HepG2 (cell line): ENCODE data around the gene GRB7. TPM values are rescaled to one million over a fixed set of nuclear protein-coding genes. Genes with fewer than 3 reads are reported as not detected.

Experiments
- CHCHD3 ChIP-seq: sonication (generic); formaldehyde crosslinking; IDR thresholded peaks from 2 replicates; pipeline ENCODE4 v1.8.0; 2022; ENCODE audit warnings: mild to moderate bottlenecking, missing genetic modification reagents, moderate library complexity
- CHD4 ChIP-seq: fragments of 200-600 bp; sonication (generic); IDR thresholded peaks from 2 replicates; pipeline ENCODE4 v1.7.0; 2017; ENCODE audit warnings: mild to moderate bottlenecking, low read length, borderline replicate concordance
- IRF9 ChIP-seq: sonication (generic); formaldehyde crosslinking; IDR thresholded peaks from 2 replicates; pipeline ENCODE4 v1.8.0; 2022; ENCODE audit warnings: missing genetic modification reagents, mild to moderate bottlenecking, borderline replicate concordance
- MAF1 ChIP-seq: sonication (generic); formaldehyde crosslinking; IDR thresholded peaks from 2 replicates; pipeline ENCODE4 v1.5.0; 2020; ENCODE audit warnings: missing genetic modification reagents, borderline replicate concordance
- MEIS2 ChIP-seq: sonication (generic); formaldehyde crosslinking; IDR thresholded peaks from 2 replicates; pipeline ENCODE4 v1.9.0; 2021; ENCODE audit warnings: mild to moderate bottlenecking, missing genetic modification reagents
- NFKB2 ChIP-seq: sonication (generic); formaldehyde crosslinking; IDR thresholded peaks from 2 replicates; pipeline ENCODE4 v1.4.0; 2020; ENCODE audit warnings: missing genetic modification reagents, borderline replicate concordance
- ONECUT2 ChIP-seq: sonication (generic); formaldehyde crosslinking; IDR thresholded peaks from 2 replicates; pipeline ENCODE4 v1.4.0; 2020; ENCODE audit warnings: missing genetic modification reagents
- RCOR2 ChIP-seq: IDR thresholded peaks from 2 replicates; pipeline ENCODE4 v1.6.1; 2016; ENCODE audit warnings: missing biosample characterization, missing genetic modification reagents
- SMAD3 ChIP-seq: sonication (generic); formaldehyde crosslinking; IDR thresholded peaks from 2 replicates; pipeline ENCODE4 v1.4.0; 2020; ENCODE audit warnings: missing genetic modification reagents
- THAP8 ChIP-seq: sonication (generic); formaldehyde crosslinking; IDR thresholded peaks from 2 replicates; pipeline ENCODE4 v1.5.1; 2020; ENCODE audit warnings: missing genetic modification reagents, mild to moderate bottlenecking, borderline replicate concordance
- ZNF333 ChIP-seq: sonication (generic); formaldehyde crosslinking; IDR thresholded peaks from 2 replicates; pipeline ENCODE4 v1.4.0; 2020; ENCODE audit warnings: mild to moderate bottlenecking, missing genetic modification reagents, borderline replicate concordance
- ZNF382 ChIP-seq: sonication (generic); formaldehyde crosslinking; IDR thresholded peaks from 2 replicates; pipeline ENCODE4 v1.5.0; 2020; ENCODE audit warnings: missing genetic modification reagents, mild to moderate bottlenecking, borderline replicate concordance
- ZNF441 ChIP-seq: sonication (generic); formaldehyde crosslinking; IDR thresholded peaks from 2 replicates; pipeline ENCODE4 v1.7.0; 2021; ENCODE audit warnings: missing genetic modification reagents, borderline replicate concordance
- ZNF703 ChIP-seq: sonication (generic); formaldehyde crosslinking; IDR thresholded peaks from 2 replicates; pipeline ENCODE4 v1.5.1; 2020; ENCODE audit warnings: missing genetic modification reagents, mild to moderate bottlenecking, moderate library complexity, borderline replicate concordance
- ZNF816 ChIP-seq: sonication (generic); formaldehyde crosslinking; IDR thresholded peaks from 2 replicates; pipeline ENCODE4 v1.8.0; 2022; ENCODE audit warnings: missing genetic modification reagents, mild to moderate bottlenecking, borderline replicate concordance
- ZSCAN30 ChIP-seq: sonication (generic); formaldehyde crosslinking; IDR thresholded peaks from 2 replicates; pipeline ENCODE4 v1.5.0; 2020; ENCODE audit warnings: mild to moderate bottlenecking, missing genetic modification reagents
- polyA plus RNA-seq, 8 experiments: library from polyadenylated mRNA; depleted of rRNA in 3 of 8; stranded (reverse) in 7 of 8; unstranded in 1 of 8; fragments of >200 nt; fragmentation: Illumina TruSeq in 4 of 8; extraction: Trizol in 4 of 8; gene quantifications; 2 replicates each; pipeline versions ENCODE4 v1.2.1 to v1.2.3, GENCODE V29; 2011 to 2016; ENCODE audit warnings: low read depth in 4 of 8, missing spikeins in 1 of 8, mixed read lengths in 1 of 8; ENCODE audit not compliant: insufficient read depth in 1 of 8
- total RNA-seq, 5 experiments: library from RNA; depleted of rRNA; stranded (reverse); fragments of >200 nt; fragmentation: Illumina TruSeq; extraction: Trizol; gene quantifications; 2 replicates each; pipeline ENCODE4 v1.2.3, GENCODE V29; 2016; ENCODE audit warnings: low read depth in 1 of 5
- TF ChIP-seq, protein P1 (sequence below): sonication (generic); formaldehyde crosslinking; IDR thresholded peaks from 2 replicates; pipeline ENCODE4 v1.8.0; 2022; ENCODE audit warnings: missing genetic modification reagents, mild to moderate bottlenecking, inconsistent platforms, borderline replicate concordance
- TF ChIP-seq, protein P2 (sequence below): sonication (generic); formaldehyde crosslinking; IDR thresholded peaks from 2 replicates; pipeline ENCODE4 v1.4.0; 2020; ENCODE audit warnings: missing genetic modification reagents, borderline replicate concordance
- TF ChIP-seq, protein P3 (sequence below): sonication (generic); formaldehyde crosslinking; conservative IDR thresholded peaks from 2 replicates; pipeline ENCODE4 v1.4.0; 2020; ENCODE audit warnings: missing genetic modification reagents

Gene GRB7
- total and polyA plus RNA-seq, 2 of the 13 experiments (the other 11 are each of a cell fraction or from before 2014, with no cell fraction given): 60.2 to 77.7 TPM

DNA sequence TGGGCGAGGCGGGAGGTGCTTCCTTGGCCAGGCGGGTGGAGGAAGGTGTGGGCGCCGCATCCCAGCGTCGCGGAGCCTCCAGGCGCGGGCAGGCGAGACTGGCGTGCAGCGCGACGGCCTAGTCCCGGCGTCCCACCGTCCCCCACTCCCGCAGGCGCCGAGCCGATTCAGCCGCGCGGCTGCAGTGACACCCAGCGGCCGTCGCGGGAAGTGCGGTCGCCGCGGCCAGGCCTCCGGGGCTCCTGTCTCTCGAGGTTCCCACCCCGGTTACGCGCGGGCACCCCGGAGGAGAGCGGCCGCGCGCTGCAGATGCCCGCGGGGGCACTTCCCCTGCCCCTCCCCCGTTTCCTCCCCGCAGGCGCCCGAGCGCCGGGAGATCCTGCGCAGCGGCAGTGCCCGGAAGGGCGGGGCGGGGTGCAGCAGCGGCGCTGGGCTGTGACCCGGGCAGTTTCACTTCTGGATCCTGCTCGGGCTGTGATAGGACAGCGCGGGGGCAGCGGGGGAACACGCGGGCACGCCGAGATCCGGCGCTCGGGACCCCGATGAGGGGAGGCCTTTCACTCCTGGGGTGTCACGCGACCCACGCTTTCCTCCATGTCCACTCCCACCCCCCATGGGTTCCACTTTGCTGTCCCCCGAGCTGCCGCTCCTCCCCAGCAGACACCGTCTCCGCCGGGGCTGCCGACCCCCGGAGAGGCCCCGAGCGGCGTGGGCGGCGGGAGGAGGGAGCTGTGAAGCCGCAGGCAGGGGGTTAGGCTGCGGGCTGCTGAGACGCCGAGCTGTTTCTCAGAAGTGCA is 16.6 kb downstream of the GRB7 start (continued):
- TF ChIP-seq ZNF816 (CRISPR knock-in tag): peak; percentile 97; the same call in 1 of the 2 replicates
- TF ChIP-seq THAP8 (CRISPR knock-in tag): peak; percentile 89
- no peak for TF ChIP-seq CHD4
- peak; percentile 88 for TF ChIP-seq SMAD3
- peak; percentile 96 for TF ChIP-seq CHCHD3
- TF ChIP-seq ZSCAN30 (CRISPR knock-in tag): 0 out of 2 replicates have a peak, but pooled peaks have one; percentile 31
- TF ChIP-seq ZNF382 (CRISPR knock-in tag): no peak
- TF ChIP-seq ONECUT2: no peak
- TF ChIP-seq RCOR2: 0 out of 2 replicates have a peak, but pooled peaks have one; percentile 37
- no peak; the same call in 1 of the 2 replicates for TF ChIP-seq MEIS2 (CRISPR knock-in tag)
- peak; percentile 89; the same call in 1 of the 2 replicates for TF ChIP-seq MAF1 (CRISPR knock-in tag)
- TF ChIP-seq, protein P1, sequence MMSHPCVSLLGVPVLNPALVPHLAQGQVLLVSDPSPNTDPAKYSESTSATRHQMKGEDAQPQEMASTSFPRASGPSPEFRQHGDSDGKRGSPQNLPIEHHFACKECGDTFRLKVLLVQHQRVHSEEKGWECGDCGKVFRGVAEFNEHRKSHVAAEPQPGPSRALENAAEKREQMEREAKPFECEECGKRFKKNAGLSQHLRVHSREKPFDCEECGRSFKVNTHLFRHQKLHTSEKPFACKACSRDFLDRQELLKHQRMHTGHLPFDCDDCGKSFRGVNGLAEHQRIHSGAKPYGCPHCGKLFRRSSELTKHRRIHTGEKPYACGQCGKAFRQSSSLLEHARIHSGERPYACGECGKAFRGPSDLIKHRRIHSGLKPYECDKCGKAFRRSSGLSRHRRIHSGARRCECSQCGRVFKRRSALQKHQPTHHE (CRISPR knock-in tag): peak; percentile 93
- TF ChIP-seq, protein P2, sequence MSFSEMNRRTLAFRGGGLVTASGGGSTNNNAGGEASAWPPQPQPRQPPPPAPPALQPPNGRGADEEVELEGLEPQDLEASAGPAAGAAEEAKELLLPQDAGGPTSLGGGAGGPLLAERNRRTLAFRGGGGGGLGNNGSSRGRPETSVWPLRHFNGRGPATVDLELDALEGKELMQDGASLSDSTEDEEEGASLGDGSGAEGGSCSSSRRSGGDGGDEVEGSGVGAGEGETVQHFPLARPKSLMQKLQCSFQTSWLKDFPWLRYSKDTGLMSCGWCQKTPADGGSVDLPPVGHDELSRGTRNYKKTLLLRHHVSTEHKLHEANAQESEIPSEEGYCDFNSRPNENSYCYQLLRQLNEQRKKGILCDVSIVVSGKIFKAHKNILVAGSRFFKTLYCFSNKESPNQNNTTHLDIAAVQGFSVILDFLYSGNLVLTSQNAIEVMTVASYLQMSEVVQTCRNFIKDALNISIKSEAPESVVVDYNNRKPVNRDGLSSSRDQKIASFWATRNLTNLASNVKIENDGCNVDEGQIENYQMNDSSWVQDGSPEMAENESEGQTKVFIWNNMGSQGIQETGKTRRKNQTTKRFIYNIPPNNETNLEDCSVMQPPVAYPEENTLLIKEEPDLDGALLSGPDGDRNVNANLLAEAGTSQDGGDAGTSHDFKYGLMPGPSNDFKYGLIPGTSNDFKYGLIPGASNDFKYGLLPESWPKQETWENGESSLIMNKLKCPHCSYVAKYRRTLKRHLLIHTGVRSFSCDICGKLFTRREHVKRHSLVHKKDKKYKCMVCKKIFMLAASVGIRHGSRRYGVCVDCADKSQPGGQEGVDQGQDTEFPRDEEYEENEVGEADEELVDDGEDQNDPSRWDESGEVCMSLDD: peak; percentile 97
- TF ChIP-seq, protein P3, sequence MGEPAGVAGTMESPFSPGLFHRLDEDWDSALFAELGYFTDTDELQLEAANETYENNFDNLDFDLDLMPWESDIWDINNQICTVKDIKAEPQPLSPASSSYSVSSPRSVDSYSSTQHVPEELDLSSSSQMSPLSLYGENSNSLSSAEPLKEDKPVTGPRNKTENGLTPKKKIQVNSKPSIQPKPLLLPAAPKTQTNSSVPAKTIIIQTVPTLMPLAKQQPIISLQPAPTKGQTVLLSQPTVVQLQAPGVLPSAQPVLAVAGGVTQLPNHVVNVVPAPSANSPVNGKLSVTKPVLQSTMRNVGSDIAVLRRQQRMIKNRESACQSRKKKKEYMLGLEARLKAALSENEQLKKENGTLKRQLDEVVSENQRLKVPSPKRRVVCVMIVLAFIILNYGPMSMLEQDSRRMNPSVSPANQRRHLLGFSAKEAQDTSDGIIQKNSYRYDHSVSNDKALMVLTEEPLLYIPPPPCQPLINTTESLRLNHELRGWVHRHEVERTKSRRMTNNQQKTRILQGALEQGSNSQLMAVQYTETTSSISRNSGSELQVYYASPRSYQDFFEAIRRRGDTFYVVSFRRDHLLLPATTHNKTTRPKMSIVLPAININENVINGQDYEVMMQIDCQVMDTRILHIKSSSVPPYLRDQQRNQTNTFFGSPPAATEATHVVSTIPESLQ (CRISPR knock-in tag): no peak; the same call in 1 of the 2 replicates
- no peak; the same call in 1 of the 2 replicates for TF ChIP-seq ZNF333 (CRISPR knock-in tag)
- peak; percentile 57; the same call in 1 of the 2 replicates for TF ChIP-seq ZNF441 (CRISPR knock-in tag)
- TF ChIP-seq IRF9: peak; percentile 97; the same call in 1 of the 2 replicates
- peak; percentile 68; the same call in 1 of the 2 replicates for TF ChIP-seq ZNF703
- peak; percentile 88 for TF ChIP-seq NFKB2
